ENCODE data around the gene IFFO2.

DNA sequence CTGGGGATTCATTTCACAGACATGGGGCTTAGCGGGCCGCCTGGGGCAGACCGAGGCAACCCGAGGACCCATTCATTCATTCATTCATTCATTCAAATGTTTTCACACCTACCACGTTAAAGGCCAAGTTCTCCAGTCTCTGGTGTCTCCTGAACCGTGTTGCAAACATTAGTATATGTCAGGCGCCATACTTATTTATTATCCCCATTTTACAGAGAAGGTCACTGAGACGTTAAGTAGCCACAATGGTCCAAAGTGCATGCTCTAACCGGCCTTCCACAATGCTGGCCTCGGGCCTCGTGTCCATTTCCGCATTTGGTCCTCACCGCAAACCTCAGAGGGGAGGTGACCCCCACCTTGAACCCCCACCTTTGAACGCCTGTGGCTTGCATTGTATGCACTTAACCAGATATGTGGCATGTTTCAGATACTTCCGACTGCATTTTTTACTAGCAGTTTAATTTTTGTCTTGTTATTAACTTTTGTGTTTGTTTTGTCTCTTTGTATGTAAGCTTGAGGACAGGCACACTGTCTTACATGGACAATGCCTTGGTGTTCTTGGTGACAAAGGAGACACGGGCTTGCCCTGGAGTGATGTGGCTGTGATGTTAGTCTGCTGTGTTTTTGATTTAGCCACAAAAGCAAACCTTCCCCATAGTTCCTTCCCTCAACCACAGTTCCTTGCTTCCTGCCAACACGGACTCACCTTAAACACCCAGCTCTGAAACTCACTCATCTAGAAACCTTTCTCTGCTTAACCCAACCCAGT, 1.2 kb upstream of the IFFO2 start:
- TF ChIP-seq KDM5B (CRISPR knock-in tag; IDR thresholded peaks at IDR 0.05; ENCODE audit: borderline replicate concordance) (no peak), CTCF (CRISPR knock-in tag; IDR thresholded peaks at IDR 0.05) (no peak), HHEX (CRISPR knock-in tag; IDR thresholded peaks at IDR 0.05) (no peak), ZC3H13 (CRISPR knock-in tag; IDR thresholded peaks at IDR 0.05) (no peak), SRSF4 (IDR thresholded peaks at IDR 0.05; ENCODE audit: low read depth, low read length, poor library complexity, severe bottlenecking) (no peak), DDIT3 (CRISPR knock-in tag; IDR thresholded peaks at IDR 0.05) (no peak), EP300 (IDR thresholded peaks at IDR 0.05; ENCODE audit: low read depth in 2 of 2, low read length in 2 of 2) (0 out of 4 replicates have a peak, but pooled peaks of 1 of the 2 experiments have one; percentile 19), EP300 (CRISPR knock-in tag; IDR thresholded peaks at IDR 0.05; ENCODE audit: borderline replicate concordance) (no peak; the same call in 1 of the 2 replicates), CEBPB (IDR thresholded peaks at IDR 0.05; ENCODE audit: borderline replicate concordance, low read depth, low read length) (no peak)
- TF ChIP-seq, protein P1, sequence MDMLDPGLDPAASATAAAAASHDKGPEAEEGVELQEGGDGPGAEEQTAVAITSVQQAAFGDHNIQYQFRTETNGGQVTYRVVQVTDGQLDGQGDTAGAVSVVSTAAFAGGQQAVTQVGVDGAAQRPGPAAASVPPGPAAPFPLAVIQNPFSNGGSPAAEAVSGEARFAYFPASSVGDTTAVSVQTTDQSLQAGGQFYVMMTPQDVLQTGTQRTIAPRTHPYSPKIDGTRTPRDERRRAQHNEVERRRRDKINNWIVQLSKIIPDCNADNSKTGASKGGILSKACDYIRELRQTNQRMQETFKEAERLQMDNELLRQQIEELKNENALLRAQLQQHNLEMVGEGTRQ (IDR thresholded peaks at IDR 0.05; ENCODE audit: low read depth, low read length), result no peak
- TF ChIP-seq, protein P1 (CRISPR knock-in tag; IDR thresholded peaks at IDR 0.05; ENCODE audit: borderline replicate concordance), result no peak
